DMS 273 treated with DMSO at 0.1 percent for 48 hours (cell line): Measurements from ENCODE around the gene P2RY11.

ENCODE experiments used
- DNase-seq: peaks from one replicate; lab custom pipeline; 2025; lab: John Stamatoyannopoulos, UW

The P2RY11 gene, protein sequence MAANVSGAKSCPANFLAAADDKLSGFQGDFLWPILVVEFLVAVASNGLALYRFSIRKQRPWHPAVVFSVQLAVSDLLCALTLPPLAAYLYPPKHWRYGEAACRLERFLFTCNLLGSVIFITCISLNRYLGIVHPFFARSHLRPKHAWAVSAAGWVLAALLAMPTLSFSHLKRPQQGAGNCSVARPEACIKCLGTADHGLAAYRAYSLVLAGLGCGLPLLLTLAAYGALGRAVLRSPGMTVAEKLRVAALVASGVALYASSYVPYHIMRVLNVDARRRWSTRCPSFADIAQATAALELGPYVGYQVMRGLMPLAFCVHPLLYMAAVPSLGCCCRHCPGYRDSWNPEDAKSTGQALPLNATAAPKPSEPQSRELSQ

DNA sequence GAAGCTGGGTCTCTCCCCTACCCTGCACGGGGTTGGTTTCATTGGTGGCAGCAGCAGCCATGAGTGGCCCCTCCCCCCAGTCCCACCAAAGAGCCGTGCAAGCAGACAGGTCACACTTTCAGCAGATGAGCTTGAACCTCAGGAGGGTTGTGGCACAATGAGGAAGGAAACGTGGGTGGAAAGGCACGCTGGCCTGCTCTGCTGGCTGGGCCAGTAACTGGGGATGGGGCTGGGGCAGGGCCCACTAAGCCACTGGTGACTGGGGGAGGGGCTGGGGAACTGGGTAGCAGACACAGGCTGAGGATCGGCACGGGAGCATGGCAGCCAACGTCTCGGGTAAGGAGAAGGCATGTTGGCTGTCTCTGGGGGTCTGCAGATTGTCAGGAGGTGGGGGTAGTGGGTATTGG lies at the start of gene P2RY11:
P2RY11 (plus strand) TSS at position 289 of the 407 bp plus-strand sequence; CDS start at position 318, 29 bp downstream.
- no peak for DNase-seq

DNA sequence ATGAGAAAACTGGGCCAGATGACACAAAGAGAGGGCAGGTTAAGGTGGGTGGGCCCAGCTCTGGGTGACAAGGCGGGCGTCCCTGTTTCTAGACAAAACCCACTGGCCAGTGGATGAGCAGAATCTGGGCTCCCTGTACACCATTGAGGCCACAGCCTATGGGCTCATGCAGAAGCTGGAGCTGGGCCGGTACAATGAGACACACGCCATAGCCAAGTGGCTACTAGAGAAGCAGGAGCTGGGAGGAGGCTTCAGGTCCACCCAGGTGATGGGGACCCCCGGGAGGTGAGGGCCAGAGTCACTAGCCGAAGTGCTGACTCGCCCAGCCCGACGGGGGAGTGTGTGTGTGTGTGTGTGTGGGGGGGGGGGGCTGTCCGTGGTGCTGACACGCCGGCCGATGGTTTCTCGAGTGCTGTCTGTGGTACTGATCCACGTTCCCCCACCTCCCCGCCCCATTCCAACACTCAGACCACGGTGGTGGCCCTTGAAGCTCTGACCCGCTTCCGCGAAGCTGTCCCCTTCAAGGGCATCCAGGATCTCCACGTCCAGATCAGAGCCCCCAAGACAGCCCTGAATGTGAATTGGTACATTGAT lies 49.7 kb upstream of the P2RY11 start:
- no peak for DNase-seq

DNA sequence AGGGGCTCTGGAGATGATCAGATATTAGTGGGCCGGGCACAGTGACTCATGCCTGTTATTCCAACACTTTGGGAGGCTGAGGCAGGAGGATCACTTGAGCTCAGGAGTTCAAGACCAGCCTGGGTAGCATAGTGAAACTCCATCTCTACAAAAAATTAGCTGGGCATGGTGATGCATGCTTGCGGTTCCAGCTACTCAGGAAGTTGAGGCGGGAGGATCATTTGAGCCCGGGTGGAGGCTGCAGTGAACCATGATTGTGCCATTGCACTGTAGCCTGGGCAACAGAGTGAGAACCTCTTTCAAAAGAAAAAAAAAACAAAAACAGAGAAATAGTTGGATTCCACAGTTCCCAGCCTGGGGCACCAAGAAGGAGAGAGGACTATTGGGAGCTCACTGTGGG lies 43.3 kb upstream of the P2RY11 start:
- DNase-seq: no peak

DNA sequence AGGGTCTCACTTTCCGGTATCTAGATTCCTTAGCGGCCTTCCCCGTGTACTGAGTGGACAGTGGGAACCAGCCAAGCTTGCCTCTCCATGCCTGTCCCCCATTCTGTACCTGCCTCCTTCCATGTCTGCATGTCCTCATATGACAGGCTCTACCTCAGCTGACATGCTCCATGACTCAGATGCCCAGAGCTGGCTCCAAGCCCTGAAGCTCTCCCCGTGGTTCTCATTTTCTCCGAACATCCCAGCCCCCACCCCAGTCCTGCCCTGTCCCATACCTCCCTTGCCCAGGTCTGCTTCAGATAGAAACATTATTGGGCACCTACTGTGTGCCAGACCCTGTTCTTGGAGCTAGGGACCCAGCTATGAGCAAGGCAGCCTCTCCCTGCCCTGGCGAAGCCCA lies 42.4 kb upstream of the P2RY11 start:
- no peak for DNase-seq

DNA sequence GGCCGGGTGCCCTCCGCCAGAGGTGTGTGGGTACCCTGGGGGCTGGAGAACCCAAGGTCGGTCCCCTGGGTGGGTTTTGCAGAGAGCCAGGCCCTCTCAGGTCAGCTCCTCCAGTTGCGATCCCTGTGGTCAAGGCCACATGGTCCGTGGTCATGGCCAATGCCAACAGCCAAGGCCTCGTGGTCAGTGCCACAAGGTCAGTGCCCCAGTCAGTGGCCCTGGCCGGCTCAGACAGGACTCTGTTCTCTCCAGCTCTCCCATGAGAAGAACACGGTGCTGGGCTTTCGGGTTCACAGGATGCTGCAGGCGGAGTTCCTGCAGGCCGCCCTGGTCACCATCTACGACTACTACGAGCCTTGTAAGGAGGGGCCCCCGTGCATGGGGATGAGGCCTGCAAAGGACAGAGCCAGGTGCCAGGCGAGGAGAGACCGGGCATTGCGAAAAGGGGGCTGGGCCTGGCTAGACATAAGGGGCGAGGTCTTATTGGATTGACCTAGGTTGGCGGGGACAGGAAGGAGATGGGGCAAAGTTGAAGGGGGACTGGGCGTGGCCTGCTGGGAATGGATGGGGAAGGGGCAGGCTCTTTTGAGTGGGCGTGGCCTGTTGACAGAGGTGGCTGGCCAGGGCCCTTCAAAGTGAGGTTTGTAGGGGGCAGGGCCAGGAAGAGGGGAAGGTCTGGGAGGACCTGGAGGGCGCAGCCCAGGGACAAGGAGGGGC lies 40.6 kb upstream of the P2RY11 start:
- no peak for DNase-seq

DNA sequence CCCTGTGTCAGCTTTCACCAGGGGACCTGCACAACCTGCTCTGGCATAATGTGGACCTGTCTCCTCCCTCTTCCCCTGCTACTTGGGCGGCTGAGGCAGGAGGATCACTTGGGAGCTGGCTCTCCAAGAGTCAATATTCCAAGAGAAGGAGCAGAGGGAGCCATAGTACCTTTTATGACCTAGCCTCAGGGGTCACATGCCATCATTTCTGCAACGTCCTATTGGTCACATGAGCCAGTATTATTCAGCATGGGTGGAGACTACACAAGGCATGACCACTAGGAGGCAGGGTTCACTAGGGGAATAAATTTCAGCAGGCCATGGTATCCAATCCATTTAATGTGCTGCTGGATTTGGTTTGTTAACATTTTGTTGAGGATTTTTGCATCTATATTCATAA lies 37.3 kb upstream of the P2RY11 start:
- no peak for DNase-seq

DNA sequence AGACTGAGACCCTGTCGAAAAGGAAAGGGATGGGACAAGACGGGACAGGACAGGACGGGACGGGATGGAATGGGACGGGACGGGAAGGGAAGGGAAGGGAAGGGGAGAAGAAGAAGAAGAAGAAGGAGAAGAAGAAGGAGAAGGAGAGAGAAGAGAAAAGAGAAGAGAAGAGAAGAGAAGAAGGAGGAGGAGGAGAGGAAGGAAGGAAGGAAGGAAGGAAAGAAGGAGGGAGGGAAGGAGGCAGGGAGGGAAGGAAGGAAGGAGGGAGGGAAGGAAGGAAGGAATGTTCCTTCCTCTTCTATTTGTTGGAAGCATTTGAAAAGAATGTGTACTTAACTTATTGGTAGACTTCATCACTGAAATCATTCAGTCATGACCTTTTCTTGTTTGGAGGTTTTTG lies 35.0 kb upstream of the P2RY11 start:
- no peak for DNase-seq

DNA sequence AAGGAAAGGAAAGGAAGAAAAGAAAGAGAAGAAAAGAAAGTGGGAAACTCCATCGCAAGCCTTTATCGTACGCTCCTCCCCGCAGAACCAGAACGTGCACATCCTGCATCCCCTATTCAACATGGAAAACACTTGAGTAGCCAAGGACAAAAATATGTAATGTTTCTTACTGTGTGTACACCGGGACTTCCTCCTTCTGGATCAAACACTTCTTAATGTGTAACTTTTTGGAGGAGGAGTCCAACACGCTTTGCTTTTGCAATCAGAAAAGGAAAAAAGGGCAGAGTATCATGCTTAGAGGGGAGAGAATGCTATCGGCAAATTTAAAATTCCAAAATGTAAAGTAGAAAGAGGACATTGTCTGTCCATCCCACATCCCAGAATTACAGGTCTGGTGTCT lies 33.2 kb upstream of the P2RY11 start:
- no peak for DNase-seq

DNA sequence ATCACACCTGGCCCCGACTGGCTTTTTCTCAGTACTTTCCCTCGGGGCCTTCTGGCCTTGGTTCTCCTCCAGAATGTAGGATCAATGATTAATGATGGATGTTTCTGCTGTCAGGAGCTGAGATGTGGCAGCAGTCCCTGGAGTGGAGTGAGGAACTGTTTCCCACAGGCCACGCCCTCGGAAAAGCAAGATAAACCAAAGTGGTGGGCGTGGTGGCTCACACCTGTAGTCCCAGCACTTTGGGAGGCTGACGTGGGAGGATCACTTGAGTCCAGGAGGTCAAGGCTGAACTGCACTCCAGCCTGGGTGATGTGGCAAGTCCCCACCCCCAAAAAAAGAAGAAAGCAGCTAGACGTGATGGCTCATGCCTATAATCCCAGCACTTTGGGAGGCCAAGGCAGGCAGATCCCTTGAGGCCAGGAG lies 32.5 kb upstream of the P2RY11 start:
- no peak for DNase-seq

DNA sequence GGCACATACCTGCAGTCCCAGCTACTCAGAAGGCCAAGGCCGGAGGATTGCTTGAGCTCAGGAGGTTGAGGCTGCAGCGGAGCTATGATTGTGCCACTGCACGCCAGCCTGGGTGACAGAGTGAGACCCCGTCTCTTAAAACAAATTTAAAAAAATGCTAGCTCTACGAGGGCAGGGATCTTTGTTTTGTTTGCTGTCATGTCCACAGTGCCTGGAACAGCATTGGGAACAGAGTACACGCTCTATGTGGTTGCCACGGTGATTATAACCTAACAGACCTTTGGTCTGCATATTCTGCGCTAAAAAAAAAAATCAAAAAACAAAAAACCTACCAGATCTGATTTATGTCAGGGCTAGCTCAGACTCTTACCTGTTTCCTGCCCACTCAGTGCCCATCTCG lies 27.6 kb upstream of the P2RY11 start:
- no peak for DNase-seq

DNA sequence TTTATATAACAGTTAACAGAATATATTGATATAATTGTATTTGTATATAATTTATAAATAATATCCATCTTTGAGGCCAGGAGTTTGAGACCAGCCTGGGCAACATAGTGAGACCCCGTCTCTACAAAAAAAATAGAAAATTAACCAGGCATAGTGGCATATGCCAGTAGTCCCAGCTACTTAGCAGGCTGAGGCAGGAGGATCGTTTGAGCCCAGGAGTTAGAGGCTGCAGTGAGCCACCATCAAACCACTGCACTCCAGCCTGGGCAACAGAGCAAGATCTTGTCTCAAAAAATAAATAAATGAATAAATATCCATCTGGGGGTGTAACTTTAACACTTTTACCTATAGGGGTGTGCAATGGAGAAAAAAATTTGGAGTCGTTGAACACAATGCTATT lies 26.7 kb upstream of the P2RY11 start:
- no peak for DNase-seq

DNA sequence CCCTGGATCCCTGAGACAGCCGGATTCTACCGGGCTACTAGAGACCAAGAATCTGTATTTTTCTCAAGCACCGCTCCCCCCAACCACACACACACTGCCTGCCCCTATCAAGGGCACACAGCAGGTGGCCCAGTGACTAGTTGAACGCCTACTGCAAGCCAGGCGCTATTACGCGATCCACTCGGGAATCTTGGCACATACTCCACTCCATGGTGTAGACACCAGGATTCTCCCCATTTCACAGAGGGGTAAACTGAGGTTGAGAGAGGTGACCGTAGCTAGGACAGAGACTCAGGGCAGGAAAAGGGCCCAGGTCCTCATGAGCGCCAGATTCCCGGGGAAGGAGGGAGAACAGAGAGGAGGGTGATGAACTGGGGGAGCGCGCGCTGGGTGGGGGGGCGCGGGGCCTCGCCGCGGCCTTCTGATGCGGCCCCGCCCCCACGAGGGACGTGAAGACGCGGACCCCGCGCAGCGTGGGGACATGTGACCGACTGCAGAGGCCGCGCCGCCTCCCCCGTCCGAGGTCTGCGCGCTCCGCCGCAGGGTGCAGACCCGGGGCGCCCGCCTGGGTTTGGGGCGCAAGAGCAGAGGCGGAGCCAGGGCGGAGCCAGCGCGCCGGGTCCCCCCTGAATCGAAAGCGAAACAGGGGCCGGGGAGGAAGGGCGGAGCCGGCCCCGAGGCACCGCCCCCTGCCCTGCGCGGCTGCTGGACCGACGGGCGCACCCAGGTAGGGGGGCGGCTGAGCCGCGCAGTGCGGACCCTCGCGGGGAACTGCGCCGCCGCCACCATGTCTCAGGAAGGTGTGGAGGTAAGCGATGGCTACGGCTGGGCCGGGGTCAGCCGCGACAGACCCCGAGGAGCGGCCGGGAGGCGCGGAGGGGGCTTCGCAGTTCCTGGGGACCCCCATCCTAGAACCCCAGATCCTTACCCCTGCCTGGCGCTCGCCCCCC lies 25.6 kb upstream of the P2RY11 start, which contains the start of gene SHFL:
SHFL (plus strand) TSS at position 677 of the 950 bp plus-strand sequence; CDS start at position 788, 111 bp downstream.
- no peak for DNase-seq

DNA sequence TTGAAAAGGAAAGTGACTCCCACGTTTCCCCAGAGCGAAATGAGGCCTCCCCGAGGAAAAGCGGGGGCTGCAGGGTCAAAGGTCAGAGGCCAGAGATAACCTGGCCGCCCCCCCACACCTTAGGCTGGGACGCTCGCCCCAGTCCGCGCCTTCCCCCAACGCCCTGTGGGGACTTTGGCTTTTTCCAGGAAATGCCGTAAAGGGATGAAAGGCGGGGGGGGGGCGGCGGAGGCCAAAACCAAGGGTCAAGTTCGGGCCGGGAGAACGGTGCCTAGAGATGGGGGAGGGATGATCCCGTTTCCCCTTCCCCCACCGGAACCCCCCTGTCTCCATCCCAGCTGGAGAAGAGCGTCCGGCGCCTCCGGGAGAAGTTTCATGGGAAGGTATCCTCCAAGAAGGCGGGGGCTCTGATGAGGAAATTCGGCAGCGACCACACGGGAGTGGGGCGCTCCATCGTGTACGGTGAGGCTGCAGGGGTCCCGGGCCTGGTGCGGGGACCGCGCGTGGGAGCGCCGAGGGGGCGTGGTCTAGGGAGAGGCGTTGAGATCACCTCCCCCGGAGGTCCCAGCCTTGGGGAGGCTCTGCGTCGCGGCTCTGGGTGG lies 24.8 kb upstream of the P2RY11 start:
- DNase-seq: no peak

DNA sequence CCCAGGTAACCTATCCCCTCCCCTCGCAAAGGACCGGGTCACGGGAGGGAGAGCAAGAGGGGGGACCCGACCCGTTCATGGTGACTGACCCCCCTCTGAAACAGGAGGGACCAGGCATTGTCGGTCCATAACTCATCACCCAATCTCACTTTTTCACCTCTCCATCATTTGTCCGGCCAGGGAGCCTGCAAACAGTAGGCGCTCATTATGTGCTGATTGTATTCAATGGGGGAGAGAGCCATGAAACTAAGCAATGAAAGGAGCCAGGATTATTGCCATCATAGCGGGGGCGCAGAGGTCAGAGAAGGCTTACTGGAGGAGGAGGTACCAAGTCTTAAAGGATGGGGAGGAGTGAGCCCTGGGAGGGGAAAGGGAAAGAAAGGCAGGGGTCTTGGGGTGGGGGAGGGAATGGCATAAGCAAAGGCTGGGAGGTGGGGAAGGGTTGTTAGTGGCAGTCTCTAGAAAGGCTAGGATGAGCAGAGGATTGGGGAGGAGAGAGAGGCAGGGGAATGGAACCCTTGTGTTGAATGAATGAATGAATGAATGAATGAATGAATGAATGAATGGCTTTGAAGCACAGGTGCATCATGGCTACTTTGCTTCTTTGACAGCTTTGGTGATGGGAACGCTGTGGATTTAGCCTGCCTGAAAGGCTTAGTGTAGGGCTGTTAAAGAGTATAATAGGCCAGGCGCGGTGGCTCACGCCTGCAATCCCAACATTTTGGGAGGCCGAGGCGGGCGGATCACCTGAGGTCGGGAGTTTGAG lies 24.0 kb upstream of the P2RY11 start:
- no peak for DNase-seq

DNA sequence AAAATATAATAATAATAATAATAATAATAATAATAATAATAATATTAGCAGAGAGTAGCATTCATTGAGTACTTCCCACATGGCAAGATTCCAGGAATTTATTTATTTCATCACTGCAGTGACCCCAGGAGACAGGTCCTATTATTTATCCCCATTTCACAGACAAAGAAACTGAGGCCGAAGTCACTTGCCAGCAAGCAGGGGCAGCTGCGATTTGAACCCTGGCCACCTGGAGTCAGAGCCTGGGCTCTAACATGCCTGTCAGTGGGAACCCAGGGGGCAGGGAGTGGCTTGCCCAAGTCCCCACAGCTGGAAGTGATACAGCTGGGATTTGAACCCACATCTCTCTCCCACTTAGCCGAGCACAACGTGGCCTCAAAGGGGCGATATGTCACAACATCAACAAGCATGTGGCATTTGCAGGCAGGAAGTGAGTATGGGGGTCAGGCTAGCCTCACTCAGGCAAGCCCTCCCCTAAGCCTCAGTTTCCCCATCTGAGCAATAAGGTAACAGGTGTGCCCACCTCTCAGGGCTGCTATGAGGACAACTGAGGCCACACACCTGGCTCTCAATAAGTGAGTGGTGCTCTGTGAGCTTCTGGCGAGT lies 22.4 kb upstream of the P2RY11 start:
- no peak for DNase-seq

DNA sequence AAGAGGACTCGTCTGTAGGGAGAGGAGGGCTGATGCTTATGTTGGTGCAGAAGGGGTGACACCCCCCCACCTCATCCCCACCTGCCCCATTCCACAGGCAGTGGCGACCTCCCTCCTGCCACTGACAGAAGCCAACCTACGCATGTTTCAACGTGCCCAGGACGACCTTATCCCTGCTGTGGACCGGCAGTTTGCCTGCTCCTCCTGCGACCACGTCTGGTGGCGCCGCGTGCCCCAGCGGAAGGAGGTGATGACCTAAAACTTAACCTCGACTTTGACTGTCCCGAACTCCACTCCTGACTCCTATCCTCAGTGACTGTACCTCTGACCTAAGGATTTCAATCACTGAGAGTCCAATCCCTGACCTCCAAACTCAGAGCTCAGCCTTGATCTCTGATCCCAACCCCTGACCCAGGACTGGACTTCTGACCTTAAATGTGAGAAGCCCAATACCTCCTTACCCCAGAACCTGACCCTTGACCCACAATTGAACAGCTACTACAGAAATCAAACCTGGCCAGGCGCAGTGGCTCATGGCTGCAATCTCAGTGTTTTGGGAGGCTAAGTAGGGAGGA lies 21.6 kb upstream of the P2RY11 start:
- no peak for DNase-seq

DNA sequence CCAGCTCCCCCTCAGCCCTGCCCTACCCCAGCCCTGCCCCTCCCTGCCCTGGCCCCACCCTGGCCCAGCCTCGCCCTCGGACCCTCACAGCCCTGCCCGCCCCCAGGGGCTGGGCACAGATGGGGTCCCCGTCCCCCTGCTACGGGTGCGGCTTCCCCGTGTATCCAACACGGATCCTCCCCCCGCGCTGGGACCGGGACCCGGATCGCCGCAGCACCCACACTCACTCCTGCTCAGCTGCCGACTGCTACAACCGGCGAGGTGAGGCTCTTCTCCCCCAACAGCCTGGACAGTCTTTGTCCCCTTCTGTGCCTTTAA lies 20.2 kb upstream of the P2RY11 start:
- DNase-seq: no peak

DNA sequence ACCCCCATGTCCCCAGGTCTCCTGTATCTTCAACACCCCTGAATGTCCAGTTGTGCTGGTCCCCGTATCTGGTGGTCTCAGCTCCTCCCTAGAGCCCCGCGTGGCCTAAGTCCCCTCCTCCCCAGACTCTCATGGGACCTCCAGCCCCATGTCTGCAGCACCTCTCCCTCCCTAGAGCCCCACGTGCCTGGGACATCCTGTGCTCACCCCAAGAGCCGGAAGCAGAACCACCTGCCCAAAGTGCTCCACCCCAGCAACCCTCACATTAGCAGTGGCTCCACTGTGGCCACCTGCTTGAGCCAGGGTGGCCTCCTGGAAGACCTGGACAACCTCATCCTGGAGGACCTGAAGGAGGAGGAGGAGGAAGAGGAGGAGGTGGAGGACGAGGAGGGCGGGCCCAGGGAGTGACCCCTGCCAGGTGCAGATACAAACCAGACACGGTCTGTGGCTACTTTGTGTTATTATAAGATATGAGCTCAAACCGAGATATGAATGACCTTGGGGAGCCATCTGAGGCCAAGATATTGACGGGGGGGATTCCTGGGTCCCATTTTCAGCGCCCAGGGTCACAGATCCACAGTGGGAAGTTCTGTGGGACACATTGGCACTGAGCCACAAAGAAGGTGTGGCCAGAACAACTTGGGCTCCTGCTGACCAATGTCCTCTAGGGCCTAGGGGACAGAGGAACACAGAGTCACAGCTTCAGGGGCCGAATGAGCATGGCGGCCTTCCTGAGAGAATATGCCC lies 19.4 kb upstream of the P2RY11 start:
- DNase-seq: no peak

DNA sequence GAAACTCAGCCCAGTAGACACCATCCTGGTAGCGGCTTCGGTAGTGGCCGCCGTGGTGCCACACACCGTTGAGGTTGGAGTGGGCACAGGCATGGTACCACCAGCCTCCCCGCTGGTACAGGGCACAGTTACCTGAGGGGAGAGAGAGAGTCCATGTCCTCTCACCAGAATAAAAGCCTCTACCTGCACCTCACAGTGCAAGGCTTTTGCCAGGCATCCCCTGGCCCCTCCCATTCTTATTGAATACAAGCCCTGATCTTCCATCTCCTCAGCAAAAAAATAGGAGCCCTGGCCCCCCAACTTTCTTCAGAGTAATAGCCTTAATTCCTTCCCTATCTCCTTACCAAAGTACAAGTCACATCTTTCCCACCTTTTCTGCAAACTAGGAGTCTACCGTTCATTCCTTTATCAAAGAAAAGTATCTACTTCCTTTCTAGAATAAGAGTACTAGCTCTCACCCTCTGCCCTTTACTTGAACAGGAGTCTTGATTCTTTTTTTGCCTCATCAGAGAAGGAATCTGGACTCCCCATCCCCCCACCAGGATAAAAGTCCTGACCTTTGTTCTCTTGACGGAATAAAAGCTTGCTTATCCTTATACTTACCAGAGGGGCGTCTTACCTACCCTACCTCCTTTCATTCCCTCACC lies 18.7 kb upstream of the P2RY11 start:
- no peak for DNase-seq
